Adipocyte (in vitro differentiated cells): ENCODE data around the gene MIER3.

ENCODE experiments used
- DNase-seq: peaks from one replicate; pipeline ENCODE4 v3.0.0-alpha.2; 2015; ENCODE audit warnings: low read depth
- H3K27me3 ChIP-seq: replicated peaks from 2 replicates; pipeline ENCODE4 v1.7.0; 2013; ENCODE audit warnings: mild to moderate bottlenecking, low read length, moderate library complexity; ENCODE audit not compliant: control insufficient read depth, insufficient read depth
- H3K36me3 ChIP-seq: 2 replicates; pipeline ENCODE4 v1.7.0; 2013; ENCODE audit warnings: low read length, mild to moderate bottlenecking, moderate library complexity; ENCODE audit not compliant: control insufficient read depth, insufficient read depth, severe bottlenecking
- H3K4me1 ChIP-seq: 2 replicates; pipeline ENCODE4 v1.7.0; 2013; ENCODE audit warnings: mild to moderate bottlenecking, low read length, moderate library complexity; ENCODE audit not compliant: control insufficient read depth, insufficient read depth
- H3K4me3 ChIP-seq: 2 replicates; pipeline ENCODE4 v1.7.0; 2013; ENCODE audit warnings: mild to moderate bottlenecking, low read length, moderate library complexity
- H3K9ac ChIP-seq: 2 replicates; pipeline ENCODE4 v1.7.0; 2013; ENCODE audit warnings: mild to moderate bottlenecking, low read length, moderate library complexity
- H3K9me3 ChIP-seq: 2 replicates; pipeline ENCODE4 v1.7.0; 2013; ENCODE audit warnings: mild to moderate bottlenecking, low read length, moderate library complexity; ENCODE audit not compliant: control insufficient read depth

MIER3 gene

DNA sequence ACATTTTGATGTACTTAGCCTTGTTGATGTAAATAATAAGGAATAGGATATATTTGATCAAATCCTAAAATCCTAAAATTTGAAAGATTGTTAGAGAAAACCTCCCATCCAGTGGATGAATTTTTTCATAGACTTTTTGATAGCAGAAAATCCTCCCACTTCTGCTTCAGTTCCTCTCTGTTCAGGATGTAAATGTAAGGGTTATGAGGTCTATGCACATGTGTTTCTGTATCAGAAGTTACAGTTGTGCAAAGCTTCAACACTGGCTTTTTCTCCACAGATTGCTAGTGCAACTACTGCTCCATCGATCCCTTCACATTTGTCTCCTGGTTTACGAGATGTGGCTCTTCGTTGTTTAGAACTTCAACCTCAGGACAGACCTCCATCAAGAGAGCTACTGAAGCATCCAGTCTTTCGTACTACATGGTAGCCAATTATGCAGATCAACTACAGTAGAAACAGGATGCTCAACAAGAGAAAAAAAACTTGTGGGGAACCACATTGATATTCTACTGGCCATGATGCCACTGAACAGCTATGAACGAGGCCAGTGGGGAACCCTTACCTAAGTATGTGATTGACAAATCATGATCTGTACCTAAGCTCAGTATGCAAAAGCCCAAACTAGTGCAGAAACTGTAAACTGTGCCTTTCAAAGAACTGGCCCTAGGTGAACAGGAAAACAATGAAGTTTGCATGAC, 58.5 kb downstream of the MIER3 start:
- no peaks in the 10 kb centered on the region for H3K4me1 ChIP-seq
- peaks cover 21% of the 10 kb centered on the region for H3K36me3 ChIP-seq
- no peak for DNase-seq
- H3K9me3 ChIP-seq, result no peaks in the 10 kb centered on the region
- no peaks in the 10 kb centered on the region for H3K27me3 ChIP-seq
- H3K4me3 ChIP-seq, result no peak overlapping the region
- no peak overlapping the region for H3K9ac ChIP-seq

DNA sequence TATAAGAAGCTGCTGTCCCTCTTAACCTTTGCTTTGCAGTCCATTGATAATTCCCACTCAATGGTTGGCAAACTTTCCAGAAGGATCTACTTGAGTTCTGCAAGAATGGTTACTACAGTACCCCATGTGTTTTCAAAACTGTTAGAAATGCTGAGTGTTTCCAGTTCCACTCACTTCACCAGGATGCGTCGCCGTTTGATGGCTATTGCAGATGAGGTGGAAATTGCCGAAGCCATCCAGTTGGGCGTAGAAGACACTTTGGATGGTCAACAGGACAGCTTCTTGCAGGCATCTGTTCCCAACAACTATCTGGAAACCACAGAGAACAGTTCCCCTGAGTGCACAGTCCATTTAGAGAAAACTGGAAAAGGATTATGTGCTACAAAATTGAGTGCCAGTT, 70.4 kb downstream of the MIER3 start:
- no peak overlapping the region for H3K9ac ChIP-seq

DNA sequence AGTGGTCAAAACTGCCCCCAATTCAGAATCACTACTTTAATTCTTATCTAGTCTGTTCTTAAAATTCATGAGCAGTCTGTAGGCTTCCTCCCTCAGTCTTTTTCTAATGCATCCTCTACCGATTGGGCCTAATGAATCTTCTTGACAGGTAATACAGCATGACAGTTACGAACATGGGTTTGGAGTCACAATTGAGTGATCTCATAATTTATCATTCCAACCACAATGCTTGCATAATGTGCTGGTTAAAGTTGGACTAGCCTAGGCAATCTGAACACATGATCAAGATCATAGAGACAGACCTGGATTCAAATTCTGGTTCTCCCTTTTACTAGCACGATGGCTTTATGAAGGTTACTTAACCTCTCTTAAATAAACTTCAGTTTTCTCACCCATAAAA, 75.6 kb downstream of the MIER3 start:
- peaks cover 46% of the 10 kb centered on the region for H3K36me3 ChIP-seq

More for the DNA sequence above, 70.4 kb downstream of the MIER3 start:
- H3K9me3 ChIP-seq, result no peaks in the 10 kb centered on the region
- no peaks in the 10 kb centered on the region for H3K4me1 ChIP-seq
- H3K27me3 ChIP-seq, result no peaks in the 10 kb centered on the region
- no peak for DNase-seq
- no peak overlapping the region for H3K4me3 ChIP-seq
- peaks cover 54% of the 10 kb centered on the region for H3K36me3 ChIP-seq

DNA sequence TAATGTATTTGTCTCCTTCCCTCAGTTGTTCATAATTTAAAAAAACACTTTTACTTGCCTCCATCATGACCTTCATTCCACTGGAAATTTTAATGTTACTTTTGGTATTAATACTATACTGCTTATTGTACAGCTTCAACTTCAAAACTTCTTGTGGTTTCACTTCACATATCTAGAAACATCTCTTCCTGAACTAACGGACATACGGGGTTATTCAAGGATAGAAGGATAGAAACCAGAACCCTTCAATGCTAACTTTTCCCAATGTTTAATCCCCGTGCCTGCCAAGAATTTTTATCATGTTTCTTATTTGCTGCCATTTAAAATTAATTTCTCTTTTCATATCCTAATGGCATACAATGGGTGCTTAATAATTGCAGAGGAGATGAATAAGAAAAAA, 78.9 kb downstream of the MIER3 start:
- H3K4me3 ChIP-seq, result no peak overlapping the region
- peaks cover 44% of the 10 kb centered on the region for H3K36me3 ChIP-seq
- H3K9me3 ChIP-seq, result no peaks in the 10 kb centered on the region
- no peaks in the 10 kb centered on the region for H3K4me1 ChIP-seq
- H3K27me3 ChIP-seq, result no peaks in the 10 kb centered on the region
- no peak for DNase-seq
- no peak overlapping the region for H3K9ac ChIP-seq

More for the DNA sequence above, 75.6 kb downstream of the MIER3 start:
- no peak for DNase-seq
- Histone ChIP-seq H3K4me1 (no peaks in the 10 kb centered on the region), H3K9ac (no peak overlapping the region), H3K27me3 (no peaks in the 10 kb centered on the region), H3K4me3 (no peak overlapping the region), H3K9me3 (no peaks in the 10 kb centered on the region)

DNA sequence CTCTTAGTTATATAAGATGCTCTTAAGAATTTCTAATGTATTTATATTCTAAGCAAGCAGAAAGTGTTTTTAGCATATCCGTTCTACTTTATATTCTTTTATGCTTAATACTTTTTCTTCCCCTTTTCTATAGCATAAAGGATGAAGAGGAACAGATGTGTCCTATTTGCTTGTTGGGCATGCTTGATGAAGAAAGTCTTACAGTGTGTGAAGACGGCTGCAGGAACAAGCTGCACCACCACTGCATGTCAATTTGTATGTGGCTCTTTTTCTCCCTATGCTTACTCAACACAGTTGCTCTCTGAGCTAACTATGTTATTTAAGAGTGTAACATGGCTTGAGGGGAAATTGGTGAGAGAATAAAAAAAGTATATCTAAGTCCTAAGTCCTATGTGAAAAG, 80.1 kb downstream of the MIER3 start:
- no peaks in the 10 kb centered on the region for H3K4me1 ChIP-seq
- no peaks in the 10 kb centered on the region for H3K9me3 ChIP-seq
- no peak overlapping the region for H3K9ac ChIP-seq
- H3K4me3 ChIP-seq, result no peak overlapping the region
- no peak for DNase-seq
- no peaks in the 10 kb centered on the region for H3K27me3 ChIP-seq
- H3K36me3 ChIP-seq, result peaks cover 44% of the 10 kb centered on the region
